Uterus (tissue), 2 donors: ENCODE results near the gene FBXL22.

ENCODE experiments used
- CTCF ChIP-seq, 4 experiments: fragments of 200-600 bp in 2 of 4; fragments of 450-650 bp in 2 of 4; sonication (generic) in 2 of 4; IDR thresholded peaks; one replicate each; pipeline ENCODE4 v1.5.1; 2016 to 2019; ENCODE audit warnings: antibody characterized with exemption in 4 of 4, mild to moderate bottlenecking in 2 of 4, moderate library complexity in 1 of 4
- POLR2A ChIP-seq, 2 donors: fragments of 450-650 bp; IDR thresholded peaks; one replicate each; pipeline ENCODE4 v1.6.1; 2016; ENCODE audit warnings: antibody characterized with exemption in 2 of 2, mild to moderate bottlenecking in 1 of 2, moderate library complexity in 1 of 2

- no peak for TF ChIP-seq POLR2A (IDR thresholded peaks at IDR 0.05)
- TF ChIP-seq CTCF (IDR thresholded peaks at IDR 0.05) = no peak
Observed at GRCh38 chr15:63593705-63594671, 3.2 kb upstream of the FBXL22 start.
